ENCODE results near the gene TAS2R30. TPM values are rescaled to one million over a fixed set of nuclear protein-coding genes. Genes with fewer than 3 reads are reported as not detected.

The TAS2R30 gene
- total RNA-seq, 1 experiment from 2014 or later, result 0.74 TPM

DNA sequence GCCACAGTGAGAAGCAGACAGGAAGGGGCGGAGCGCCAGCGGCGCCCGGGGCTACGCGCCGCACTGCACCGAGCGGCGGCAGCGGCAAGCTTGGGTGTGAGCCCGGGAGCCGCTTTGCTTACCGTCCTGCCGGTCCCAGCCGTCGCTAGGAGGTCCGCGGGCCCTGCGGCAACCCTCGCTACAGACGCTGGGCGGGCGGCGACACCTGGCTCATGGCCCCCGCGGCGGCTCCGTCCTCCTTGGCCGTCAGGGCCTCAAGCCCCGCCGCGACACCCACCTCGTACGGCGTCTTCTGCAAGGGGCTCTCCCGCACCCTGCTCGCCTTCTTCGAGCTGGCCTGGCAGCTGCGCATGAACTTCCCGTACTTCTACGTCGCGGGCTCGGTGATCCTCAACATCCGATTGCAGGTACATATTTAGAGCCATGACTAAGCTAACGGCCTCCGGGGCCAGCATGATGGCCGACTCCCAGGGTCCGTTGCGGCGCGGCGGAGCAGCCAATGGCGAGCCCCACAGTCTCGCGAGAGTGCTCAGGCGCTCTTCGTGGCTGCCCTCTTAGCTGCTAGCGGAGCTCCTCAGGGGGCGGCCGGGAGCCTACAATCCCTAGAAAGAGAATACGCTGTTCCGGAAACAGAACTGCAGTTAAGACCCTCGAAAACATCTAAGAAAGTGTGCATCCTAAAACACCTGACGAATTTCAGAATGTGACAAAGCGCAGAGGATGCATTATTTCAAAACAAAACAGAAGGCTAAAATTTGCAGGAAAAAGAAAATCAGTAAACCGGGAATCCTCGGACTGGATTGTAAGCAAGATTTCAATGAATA lies 36.9 kb upstream of the TAS2R30 start, which contains the start of gene SMIM10L1:
TSS of gene SMIM10L1 (plus strand) at position 50 of the 824 bp plus-strand sequence. CDS start at position 213, 163 bp downstream.
- intact Hi-C loops (cut with micrococcal nuclease; ENCODE audit: unreplicated experiment), result no loop called here
- peak; percentile 46 for DNase-seq (ENCODE audit: low read depth, low spot score)
- peak; percentile 100 for ATAC-seq
- TF ChIP-seq SIN3A (IDR thresholded peaks at IDR 0.05; ENCODE audit: borderline replicate concordance, insufficient read depth, low read depth, low read length) (no peak), POLR2AphosphoS5 (IDR thresholded peaks at IDR 0.05; ENCODE audit: low read depth, low read length) (peak; percentile 85)
- BruUV-seq (replicated peaks), result no TSS peak
- no peaks in the 10 kb centered on the region for H3K27me3 ChIP-seq (ENCODE audit: control insufficient read depth, insufficient read depth, low read length)
- peaks cover 8% of the 10 kb centered on the region for H3K36me3 ChIP-seq (ENCODE audit: control insufficient read depth, insufficient read depth, low read length)
- peaks cover 17% of the 10 kb centered on the region for H3K4me1 ChIP-seq (ENCODE audit: control insufficient read depth, insufficient read depth, low read length)
- ChIA-PET CTCF (no interaction called here), POLR2A (interaction anchor here (0.5 to 1.0 kb wide), 4 partner anchors 29 to 442 kb away, joined by 3 to 4 read pairs (median 3); no protein-coding TSS in a partner anchor)
- H3K27ac ChIP-seq (ENCODE audit: low read length), result peak within 1 kb of the TSS; percentile 92
- H3K4me3 ChIP-seq (ENCODE audit: low read depth in 2 of 2, low read length in 2 of 2), result peak within 1 kb of the TSS; percentile 69 to 80
- no peaks in the 10 kb centered on the region for H3K9me3 ChIP-seq (ENCODE audit: control insufficient read depth, insufficient read depth, low read depth, low read length)
- in situ Hi-C loops (cut with HindIII; ENCODE audit: low pct_unique_long_range_greater_than_20kb, low sequenced_read_pairs), result no loop called here

DNA sequence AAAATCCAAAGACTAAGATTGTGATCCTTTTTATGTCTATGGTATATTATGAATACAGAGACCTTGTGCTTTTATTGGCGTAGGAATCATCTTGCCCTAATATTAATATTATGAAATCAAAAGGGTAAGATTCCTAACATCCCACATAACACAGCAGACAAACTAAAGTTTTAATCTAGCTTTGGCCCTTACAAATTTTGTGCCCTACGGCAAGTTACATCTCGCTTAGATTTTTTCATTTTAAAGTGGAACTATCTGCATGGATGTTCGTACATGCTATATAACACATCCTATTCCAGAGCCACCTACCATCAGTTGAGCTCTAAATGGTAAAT lies 36.3 kb upstream of the TAS2R30 start:
- Histone ChIP-seq H3K9me3 (ENCODE audit: control insufficient read depth, insufficient read depth, low read depth, low read length) (no peaks in the 10 kb centered on the region), H3K36me3 (ENCODE audit: control insufficient read depth, insufficient read depth, low read length) (peaks cover 8% of the 10 kb centered on the region), H3K4me3 (ENCODE audit: low read depth in 2 of 2, low read length in 2 of 2) (peak overlapping the region; percentile 69 to 80), H3K27me3 (ENCODE audit: control insufficient read depth, insufficient read depth, low read length) (no peaks in the 10 kb centered on the region), H3K4me1 (ENCODE audit: control insufficient read depth, insufficient read depth, low read length) (peaks cover 17% of the 10 kb centered on the region), H3K27ac (ENCODE audit: low read length) (peak overlapping the region; percentile 92)
- TF ChIP-seq POLR2AphosphoS5 (IDR thresholded peaks at IDR 0.05; ENCODE audit: low read depth, low read length) (no peak), TCF7L2 (IDR thresholded peaks at IDR 0.05; ENCODE audit: low read depth, low read length) (no peak), SIN3A (IDR thresholded peaks at IDR 0.05; ENCODE audit: borderline replicate concordance, insufficient read depth, low read depth, low read length) (no peak)
- TF ChIP-seq, protein P1, sequence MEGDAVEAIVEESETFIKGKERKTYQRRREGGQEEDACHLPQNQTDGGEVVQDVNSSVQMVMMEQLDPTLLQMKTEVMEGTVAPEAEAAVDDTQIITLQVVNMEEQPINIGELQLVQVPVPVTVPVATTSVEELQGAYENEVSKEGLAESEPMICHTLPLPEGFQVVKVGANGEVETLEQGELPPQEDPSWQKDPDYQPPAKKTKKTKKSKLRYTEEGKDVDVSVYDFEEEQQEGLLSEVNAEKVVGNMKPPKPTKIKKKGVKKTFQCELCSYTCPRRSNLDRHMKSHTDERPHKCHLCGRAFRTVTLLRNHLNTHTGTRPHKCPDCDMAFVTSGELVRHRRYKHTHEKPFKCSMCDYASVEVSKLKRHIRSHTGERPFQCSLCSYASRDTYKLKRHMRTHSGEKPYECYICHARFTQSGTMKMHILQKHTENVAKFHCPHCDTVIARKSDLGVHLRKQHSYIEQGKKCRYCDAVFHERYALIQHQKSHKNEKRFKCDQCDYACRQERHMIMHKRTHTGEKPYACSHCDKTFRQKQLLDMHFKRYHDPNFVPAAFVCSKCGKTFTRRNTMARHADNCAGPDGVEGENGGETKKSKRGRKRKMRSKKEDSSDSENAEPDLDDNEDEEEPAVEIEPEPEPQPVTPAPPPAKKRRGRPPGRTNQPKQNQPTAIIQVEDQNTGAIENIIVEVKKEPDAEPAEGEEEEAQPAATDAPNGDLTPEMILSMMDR (IDR thresholded peaks at IDR 0.05), result no peak
- TF ChIP-seq, protein P2, sequence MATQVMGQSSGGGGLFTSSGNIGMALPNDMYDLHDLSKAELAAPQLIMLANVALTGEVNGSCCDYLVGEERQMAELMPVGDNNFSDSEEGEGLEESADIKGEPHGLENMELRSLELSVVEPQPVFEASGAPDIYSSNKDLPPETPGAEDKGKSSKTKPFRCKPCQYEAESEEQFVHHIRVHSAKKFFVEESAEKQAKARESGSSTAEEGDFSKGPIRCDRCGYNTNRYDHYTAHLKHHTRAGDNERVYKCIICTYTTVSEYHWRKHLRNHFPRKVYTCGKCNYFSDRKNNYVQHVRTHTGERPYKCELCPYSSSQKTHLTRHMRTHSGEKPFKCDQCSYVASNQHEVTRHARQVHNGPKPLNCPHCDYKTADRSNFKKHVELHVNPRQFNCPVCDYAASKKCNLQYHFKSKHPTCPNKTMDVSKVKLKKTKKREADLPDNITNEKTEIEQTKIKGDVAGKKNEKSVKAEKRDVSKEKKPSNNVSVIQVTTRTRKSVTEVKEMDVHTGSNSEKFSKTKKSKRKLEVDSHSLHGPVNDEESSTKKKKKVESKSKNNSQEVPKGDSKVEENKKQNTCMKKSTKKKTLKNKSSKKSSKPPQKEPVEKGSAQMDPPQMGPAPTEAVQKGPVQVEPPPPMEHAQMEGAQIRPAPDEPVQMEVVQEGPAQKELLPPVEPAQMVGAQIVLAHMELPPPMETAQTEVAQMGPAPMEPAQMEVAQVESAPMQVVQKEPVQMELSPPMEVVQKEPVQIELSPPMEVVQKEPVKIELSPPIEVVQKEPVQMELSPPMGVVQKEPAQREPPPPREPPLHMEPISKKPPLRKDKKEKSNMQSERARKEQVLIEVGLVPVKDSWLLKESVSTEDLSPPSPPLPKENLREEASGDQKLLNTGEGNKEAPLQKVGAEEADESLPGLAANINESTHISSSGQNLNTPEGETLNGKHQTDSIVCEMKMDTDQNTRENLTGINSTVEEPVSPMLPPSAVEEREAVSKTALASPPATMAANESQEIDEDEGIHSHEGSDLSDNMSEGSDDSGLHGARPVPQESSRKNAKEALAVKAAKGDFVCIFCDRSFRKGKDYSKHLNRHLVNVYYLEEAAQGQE (IDR thresholded peaks at IDR 0.05; ENCODE audit: insufficient read depth in 1 of 2, low read depth in 2 of 2, low read length in 1 of 2), result no peak
- intact Hi-C loops (cut with micrococcal nuclease; ENCODE audit: unreplicated experiment) (no loop called here), in situ Hi-C loops (cut with HindIII; ENCODE audit: low pct_unique_long_range_greater_than_20kb, low sequenced_read_pairs) (no loop called here)
- DNase-seq (ENCODE audit: low read depth, low spot score) (no peak), ATAC-seq (no peak)
- POLR2A ChIA-PET, result interaction anchor here (0.6 to 1.0 kb wide), 2 partner anchors 254 to 441 kb away, joined by 3 read pairs; no protein-coding TSS in a partner anchor
- CTCF ChIA-PET, result no interaction called here
- BruUV-seq (replicated peaks), result no TSS peak

- CTCF ChIA-PET, result no interaction called here
- ATAC-seq, result no peak
- H3K27ac ChIP-seq (ENCODE audit: low read length), result no peak overlapping the region
- H3K36me3 ChIP-seq (ENCODE audit: control insufficient read depth, insufficient read depth, low read length), result peaks cover 10% of the 10 kb centered on the region; the same call in 1 of the 2 replicates
- H3K27me3 ChIP-seq (ENCODE audit: control insufficient read depth, insufficient read depth, low read length), result no peaks in the 10 kb centered on the region
- no peak overlapping the region for H3K4me3 ChIP-seq (ENCODE audit: low read depth in 2 of 2, low read length in 2 of 2)
- intact Hi-C loops (cut with micrococcal nuclease; ENCODE audit: unreplicated experiment), result no loop called here
- BruUV-seq (replicated peaks), result no TSS peak
- no peak for DNase-seq (ENCODE audit: low read depth, low spot score)
- POLR2A ChIA-PET, result no interaction called here
- TF ChIP-seq SIN3A (IDR thresholded peaks at IDR 0.05; ENCODE audit: borderline replicate concordance, insufficient read depth, low read depth, low read length) (no peak), TCF7L2 (IDR thresholded peaks at IDR 0.05; ENCODE audit: low read depth, low read length) (no peak), POLR2AphosphoS5 (IDR thresholded peaks at IDR 0.05; ENCODE audit: low read depth, low read length) (no peak)
- TF ChIP-seq, protein P1 (IDR thresholded peaks at IDR 0.05), result no peak
- TF ChIP-seq, protein P2 (IDR thresholded peaks at IDR 0.05; ENCODE audit: insufficient read depth in 1 of 2, low read depth in 2 of 2, low read length in 1 of 2), result no peak
- H3K9me3 ChIP-seq (ENCODE audit: control insufficient read depth, insufficient read depth, low read depth, low read length), result no peaks in the 10 kb centered on the region
- peaks cover 13% of the 10 kb centered on the region for H3K4me1 ChIP-seq (ENCODE audit: control insufficient read depth, insufficient read depth, low read length)
- in situ Hi-C loops (cut with HindIII; ENCODE audit: low pct_unique_long_range_greater_than_20kb, low sequenced_read_pairs), result no loop called here
These were observed 31.9 kb upstream of the TAS2R30 start for GRCh38 chr12:11166300-11166699.

Data from Panc1 (cell line).